Measurements from ENCODE around the gene TTC21A.

The TTC21A gene

GRCh38 chr3:39097716-39098472 is 9.6 kb upstream of the TTC21A start:
- no peak for DNase-seq (ENCODE audit: low read depth, low spot score)

- no peak for DNase-seq (ENCODE audit: low read depth, low spot score)
Measured at GRCh38 chr3:39098473-39099000, 8.9 kb upstream of the TTC21A start.

- no peak for DNase-seq (ENCODE audit: low read depth, low spot score)
Measured at GRCh38 chr3:39099242-39099641, 8.2 kb upstream of the TTC21A start.

DNA sequence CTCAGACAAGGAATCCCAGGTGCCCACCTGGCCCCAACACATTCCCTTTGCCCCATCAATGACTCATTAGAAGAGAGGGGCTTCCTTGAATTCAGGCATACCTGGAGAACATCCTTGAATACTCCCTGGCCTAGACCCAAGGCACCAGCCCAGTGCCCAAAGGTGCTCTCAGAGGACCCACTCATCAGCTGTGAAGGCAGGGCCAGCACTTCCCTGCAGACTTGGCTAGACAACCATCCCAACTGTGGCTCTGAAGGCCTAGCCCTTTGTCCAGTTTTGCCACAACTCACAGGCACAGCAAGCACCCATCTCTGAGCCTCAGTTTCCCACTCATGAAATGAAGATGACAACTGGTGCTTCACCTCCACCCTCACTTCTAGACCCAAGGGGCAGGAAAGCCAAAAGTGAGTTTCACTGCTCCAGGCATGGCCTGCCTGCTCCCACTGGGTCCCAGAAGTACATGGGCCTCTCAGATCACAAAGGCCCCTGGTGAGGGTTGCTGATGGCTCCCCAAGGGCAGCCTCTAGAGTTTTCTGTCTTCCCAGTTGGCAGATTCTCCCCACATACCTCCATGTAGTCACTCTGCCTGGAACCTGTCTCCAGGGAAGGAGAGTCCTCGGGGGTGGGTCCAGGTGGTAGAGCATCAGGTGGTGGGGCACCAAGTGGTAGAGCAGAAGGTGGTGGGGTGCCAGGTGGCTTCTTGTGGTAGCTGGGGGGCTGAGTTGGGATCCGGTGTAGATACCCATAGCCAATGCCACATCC is 7.6 kb upstream of the TTC21A start:
- no peak for DNase-seq (ENCODE audit: low read depth, low spot score)

GRCh38 chr3:39100500-39100886 is 7.0 kb upstream of the TTC21A start:
- DNase-seq (ENCODE audit: low read depth, low spot score): no peak

DNA sequence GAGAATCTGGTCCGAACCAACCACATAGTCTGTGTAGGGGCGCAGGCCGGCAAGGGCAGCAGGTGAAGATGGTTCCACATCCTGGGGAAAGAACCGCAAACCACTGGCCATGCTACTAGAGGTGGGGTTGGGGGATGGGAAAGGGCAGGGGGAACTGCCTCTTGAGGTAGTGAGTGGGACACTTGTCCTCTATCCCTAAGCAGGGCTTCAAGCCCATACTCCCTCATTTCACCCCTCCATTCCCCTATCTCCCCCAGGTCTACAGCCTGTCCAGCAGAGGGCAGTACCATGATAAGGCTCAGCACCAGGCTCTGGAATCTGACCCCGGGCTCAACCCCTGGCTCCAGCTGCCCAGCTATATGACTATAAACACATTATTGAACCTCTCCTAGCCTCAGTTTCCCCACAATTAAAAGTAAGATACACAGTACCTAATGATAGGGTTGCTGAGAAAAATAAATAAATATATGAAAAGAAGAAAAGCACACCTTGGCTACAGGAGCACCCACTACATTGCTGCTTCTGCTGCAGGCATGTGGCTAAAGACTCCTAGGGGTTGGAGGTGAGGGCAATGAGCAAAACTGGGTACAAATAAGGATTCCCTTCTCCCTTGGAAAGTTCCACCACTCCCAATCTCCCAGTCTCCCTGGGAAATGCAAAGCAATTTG is 6.3 kb upstream of the TTC21A start:
- DNase-seq (ENCODE audit: low read depth, low spot score): peak; percentile 32

DNA sequence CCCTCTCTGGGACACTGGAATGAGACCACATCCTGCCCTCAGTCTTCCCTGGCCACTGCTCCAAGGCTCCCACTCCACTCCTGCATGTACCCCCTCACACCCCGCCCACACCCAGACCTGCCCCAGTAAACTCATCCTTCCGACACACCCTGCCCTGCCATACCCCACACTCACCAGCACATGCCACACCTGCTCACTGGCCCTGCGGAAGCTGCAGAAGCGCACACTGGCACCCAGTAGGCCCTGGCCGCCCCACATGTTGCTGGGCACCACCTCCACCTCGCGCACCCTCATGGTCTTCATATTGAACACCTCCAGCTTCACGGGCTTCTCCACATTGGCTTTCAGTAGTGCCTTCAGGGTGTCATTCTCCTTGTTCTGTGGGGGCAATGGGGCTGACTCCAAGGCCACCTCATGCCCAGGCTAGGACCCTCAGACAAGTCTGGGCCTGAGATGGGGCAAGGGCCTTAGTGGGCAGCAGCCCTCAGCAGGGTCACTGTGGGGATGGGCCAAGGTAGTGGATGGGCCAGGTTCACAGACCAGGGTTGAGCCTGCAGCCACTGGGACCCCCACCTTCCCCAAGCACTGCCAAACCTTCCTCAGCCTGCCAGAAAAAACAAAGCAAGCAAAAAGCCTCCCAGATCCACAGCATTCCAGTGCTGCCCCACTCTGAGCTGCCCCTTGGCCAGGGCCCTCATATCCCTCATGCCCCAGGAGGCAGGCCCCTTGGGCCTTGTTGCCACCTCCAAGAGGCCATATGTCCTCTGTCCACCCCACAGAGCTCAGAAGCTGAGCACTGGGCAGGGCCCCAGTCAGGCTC is 4.8 kb upstream of the TTC21A start:
- no peak for DNase-seq (ENCODE audit: low read depth, low spot score)

DNA sequence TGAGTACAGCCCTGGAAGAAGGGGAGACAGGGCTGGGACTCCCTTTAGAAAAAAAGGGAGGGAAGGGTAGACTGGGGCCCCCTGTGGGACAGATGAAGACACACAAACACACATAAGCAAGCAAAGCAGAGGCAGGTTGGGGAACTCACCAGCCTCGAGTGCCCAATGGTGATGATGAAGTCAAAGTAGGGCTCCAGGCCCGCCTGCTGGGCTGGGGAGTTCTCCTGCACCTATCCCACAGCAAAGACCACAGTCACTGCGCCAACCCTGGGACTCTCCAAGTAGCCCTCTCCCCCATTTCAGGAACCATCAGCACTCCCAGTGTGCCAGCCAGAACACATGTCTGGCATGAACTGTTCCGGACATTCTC is 4.2 kb upstream of the TTC21A start:
- DNase-seq (ENCODE audit: low read depth, low spot score): no peak

DNA sequence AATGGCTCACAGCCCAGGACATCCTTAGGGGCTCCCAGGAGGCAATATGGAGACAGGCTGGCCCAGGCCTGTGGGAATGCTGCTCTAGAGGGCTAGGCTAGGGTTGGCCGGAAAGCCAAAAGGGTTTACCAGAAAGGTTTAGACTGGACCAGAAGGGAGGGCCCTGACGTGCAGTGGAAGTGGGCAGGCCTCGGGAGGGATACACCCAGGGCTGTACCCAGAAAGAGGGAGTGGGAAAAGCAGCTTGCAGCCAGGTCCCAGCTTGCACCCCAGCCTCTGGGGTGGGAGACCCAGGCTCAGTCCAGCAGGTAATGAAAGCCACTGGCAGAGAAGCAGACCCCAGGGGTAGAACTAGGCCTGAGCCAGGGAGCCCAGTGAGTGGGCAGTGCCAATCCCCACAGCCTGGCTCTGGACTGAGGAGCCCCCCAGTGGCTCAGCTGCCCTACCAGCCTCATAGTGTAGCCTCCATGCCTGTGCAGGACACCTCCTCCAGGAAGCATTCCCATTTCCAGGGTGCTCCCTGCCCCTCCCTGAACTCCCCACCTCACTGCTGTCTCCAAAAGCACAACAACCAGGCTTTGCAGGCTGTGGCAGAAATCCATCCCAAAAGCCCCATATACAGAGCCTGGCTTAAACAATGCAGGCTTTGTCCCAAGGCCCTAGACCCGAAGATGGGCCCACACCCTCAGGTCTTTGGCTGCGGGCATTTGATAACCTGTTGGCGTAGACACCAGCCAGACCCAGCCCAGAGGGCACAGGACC is 3.5 kb upstream of the TTC21A start:
- DNase-seq (ENCODE audit: low read depth, low spot score): no peak

- DNase-seq (ENCODE audit: low read depth, low spot score): no peak
Measured at GRCh38 chr3:39104961-39105686, 2.4 kb upstream of the TTC21A start.

GRCh38 chr3:39105687-39106063 is 1.8 kb upstream of the TTC21A start:
- DNase-seq (ENCODE audit: low read depth, low spot score): no peak

GRCh38 chr3:39106281-39106811 is 1.1 kb upstream of the TTC21A start:
- no peak for DNase-seq (ENCODE audit: low read depth, low spot score)

DNA sequence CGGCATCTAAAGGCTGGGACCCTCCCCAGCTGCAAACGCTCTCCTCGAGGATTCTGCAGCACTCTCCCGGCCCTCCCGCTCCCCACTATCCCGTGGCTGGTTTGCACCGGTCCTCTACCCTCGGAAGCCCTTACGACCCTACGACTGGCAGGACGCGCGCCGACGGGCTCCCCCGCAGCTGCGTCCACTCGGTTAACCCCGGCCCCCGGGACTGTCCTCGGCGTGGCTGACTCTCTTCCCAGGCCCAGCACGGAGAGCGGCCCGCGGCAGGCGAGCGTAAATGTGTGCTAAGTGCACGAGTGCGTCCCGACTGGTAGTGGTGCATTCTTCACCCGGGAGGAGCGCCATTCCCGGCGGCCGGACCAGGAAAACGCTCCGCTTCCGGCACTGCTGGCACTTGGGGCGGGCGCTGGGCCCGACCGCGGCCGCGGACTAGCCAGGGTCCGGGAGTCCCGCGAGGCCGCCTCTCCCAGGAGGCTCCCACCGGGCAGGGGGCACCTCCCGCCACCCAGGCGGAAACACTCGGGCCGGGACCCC is 561 bp upstream of the TTC21A start:
- DNase-seq (ENCODE audit: low read depth, low spot score): no peak

DNA sequence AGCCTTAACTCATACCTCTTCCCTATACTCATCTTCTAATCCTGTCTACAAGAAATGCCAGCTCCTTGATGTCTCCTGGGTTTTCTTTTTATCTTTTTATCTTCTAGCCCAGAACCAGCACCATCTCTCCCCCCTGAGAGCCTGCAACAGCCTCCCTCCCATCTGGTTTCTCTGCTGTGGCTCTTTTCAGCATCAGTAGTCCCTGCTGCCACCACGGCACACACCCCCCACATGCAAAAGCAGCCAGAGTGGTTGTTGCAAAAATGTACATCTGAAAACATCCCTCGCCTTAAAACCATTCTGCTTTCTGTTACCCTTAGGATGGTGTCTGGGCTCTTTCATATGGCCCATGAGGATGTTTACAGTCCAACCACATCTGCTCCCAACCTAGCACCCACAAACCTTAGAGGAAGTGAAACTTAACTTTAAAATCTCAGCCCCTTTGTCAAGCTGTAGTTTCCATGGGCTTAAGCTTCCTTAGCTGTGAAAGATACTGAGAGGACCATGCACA is 775 bp downstream of the TTC21A start:
- no peak for DNase-seq (ENCODE audit: low read depth, low spot score)

DNA sequence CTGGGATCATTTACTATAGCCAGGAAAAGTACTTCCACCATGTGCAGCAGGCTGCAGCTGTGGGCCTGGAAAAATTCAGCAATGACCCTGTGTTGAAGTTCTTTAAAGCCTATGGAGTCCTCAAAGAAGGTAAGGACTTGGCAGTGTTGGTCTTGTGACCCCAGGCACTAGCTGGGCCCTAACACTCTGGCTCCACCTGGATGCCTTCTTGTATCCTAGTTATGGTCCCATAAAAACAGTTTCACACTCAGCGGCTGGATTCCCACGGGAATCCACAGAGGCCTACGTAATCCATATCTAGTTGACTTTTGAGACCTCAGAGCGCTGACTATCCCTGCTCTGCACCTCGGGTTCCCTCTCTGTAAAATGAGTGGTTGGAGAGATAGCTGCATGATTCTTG is 1.6 kb downstream of the TTC21A start:
- DNase-seq (ENCODE audit: low read depth, low spot score): no peak

DNA sequence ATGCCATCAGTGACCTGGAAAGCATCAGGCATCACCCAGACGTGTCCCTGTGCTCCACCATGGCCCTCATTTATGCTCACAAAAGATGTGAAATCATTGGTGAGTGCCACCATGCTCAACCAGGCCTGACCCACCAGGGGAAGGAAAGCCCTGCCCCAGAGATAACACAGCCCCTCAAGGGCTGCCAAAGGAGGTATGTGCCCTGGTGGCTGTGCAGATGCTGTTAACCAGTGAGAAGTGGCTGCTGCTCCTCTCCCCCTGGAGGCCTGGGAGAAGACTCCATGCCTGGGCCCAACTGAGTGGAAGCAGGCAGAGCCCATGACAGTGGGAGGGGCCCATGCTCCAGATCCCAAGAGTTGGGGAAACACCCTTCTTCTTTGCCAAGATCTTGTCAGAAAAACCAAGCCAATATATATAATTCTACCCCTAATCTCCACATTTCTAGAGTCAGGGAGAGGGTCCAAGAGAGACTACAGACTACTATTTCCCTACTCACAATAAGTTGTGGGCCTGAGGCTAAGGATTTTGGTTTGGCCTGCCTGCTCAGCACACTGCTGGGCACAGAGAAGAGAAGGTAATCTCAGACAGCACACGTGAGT is 2.7 kb downstream of the TTC21A start:
- no peak for DNase-seq (ENCODE audit: low read depth, low spot score)

GRCh38 chr3:39112113-39112512 is 4.6 kb downstream of the TTC21A start:
- DNase-seq (ENCODE audit: low read depth, low spot score): no peak

DNA sequence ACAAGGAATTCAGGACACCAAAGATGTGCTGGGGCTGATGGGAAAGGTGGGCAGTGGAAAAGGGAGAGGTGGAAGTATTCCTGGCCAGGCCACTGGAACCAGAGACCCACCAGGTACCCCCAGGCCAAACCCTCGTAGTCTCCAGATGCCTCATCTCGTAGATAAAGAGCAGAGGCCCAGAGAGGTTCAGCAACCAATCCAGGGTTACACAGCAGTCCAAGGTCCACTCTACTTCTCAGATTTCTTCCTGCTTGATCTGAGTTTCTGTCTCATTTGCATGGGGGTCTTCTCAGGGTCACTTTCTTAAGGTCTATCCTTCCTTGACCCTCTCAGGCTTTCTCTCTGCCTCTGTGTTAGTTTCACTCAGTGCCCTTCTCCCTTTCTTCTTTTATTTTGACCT is 5.1 kb downstream of the TTC21A start:
- DNase-seq (ENCODE audit: low read depth, low spot score): no peak

DNA sequence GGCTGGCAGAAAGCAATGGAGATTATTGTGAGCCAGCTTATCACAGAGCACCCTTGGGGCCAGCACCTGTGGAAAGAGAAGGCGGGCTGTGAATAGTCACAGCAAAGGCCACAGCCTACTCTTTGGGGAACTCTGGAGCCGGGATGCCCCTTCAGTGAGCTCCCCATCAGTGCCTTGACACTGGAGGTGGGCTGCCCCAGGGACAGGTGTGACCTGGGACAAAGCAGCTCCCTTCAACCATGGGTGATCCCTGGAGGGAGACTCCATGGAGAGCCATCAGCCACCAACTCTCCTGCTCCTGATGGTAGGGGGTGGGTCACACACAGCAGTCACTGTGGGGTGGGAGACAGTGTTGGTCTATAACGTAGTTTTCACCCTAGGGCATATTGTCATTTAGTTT is 5.8 kb downstream of the TTC21A start:
- no peak for DNase-seq (ENCODE audit: low read depth, low spot score)

All from activated CD4-positive, CD25-positive, alpha-beta regulatory T cell treated with anti-CD3 and anti-CD28 coated beads, Interleukin-2, amount 50 U/mL, for 16 hours (primary cell).